ENCODE measurements around the gene LAMA3. TPM values are rescaled to one million over a fixed set of nuclear protein-coding genes. Genes with fewer than 3 reads are reported as not detected.

LAMA3 gene
- total and polyA plus RNA-seq, 2 donors (not counting 3 experiments of a cell fraction or from before 2014, with no cell fraction given), result 2.6 to 12.3 TPM

GRCh38 chr18:24003288-24003687, 314.0 kb downstream of the LAMA3 start:
- Histone ChIP-seq H3K4me1 (ENCODE audit: control insufficient read depth, extremely low read depth, insufficient read depth, low read length) (no peaks in the 10 kb centered on the region), H3K9ac (replicated peaks; ENCODE audit: extremely low read depth, insufficient read depth, low read length) (no peak overlapping the region), H4K20me1 (replicated peaks; ENCODE audit: control insufficient read depth, extremely low read depth, insufficient read depth, low read length) (no peaks in the 10 kb centered on the region), H3K27me3 (ENCODE audit: control insufficient read depth in 2 of 2, insufficient read depth in 2 of 2, low read length in 2 of 2) (peaks cover 10 to 15% of the 10 kb centered on the region in 2 experiments), H2AFZ (ENCODE audit: low read depth, low read length) (no peak overlapping the region), H3K4me3 (replicated peaks in 1 of 3; ENCODE audit: insufficient read depth in 1 of 3, low read depth in 1 of 3, low read length in 3 of 3) (no peak overlapping the region), H3K9me1 (replicated peaks; ENCODE audit: control insufficient read depth, extremely low read depth, insufficient read depth, low read length) (no peaks in the 10 kb centered on the region), H3K36me3 (ENCODE audit: control insufficient read depth in 2 of 2, extremely low read depth in 1 of 2, insufficient read depth in 2 of 2, low read length in 2 of 2) (no peaks in the 10 kb centered on the region), H3K27ac (ENCODE audit: insufficient read depth, low read depth, low read length) (no peak overlapping the region), H3K4me2 (ENCODE audit: insufficient read depth, low read length) (no peak overlapping the region), H3K79me2 (ENCODE audit: control insufficient read depth, insufficient read depth, low read length) (no peaks in the 10 kb centered on the region), H3K9me3 (replicated peaks; ENCODE audit: control insufficient read depth, insufficient read depth, low read length) (no peaks in the 10 kb centered on the region)
- dilution Hi-C loops (cut with MboI; ENCODE audit: extremely low pct_ligation_motif_present, low sequenced_read_pairs), result no loop called here
- BruUV-seq (replicated peaks), result no TSS peak
- FAIRE-seq (no peak), DNase-seq (ENCODE audit: low read depth, low spot score) (no peak)
- ChIA-PET CTCF (no interaction called here), POLR2A (no interaction called here)
- no peak for TF ChIP-seq POLR2A (IDR thresholded peaks at IDR 0.05; ENCODE audit: low read depth, low read length)
- TF ChIP-seq CTCF (IDR thresholded peaks at IDR 0.05; ENCODE audit: extremely low read depth in 1 of 2, insufficient read depth in 1 of 2, low read depth in 1 of 2, low read length in 2 of 2), result no peak
- no peak for TF ChIP-seq MYC (IDR thresholded peaks at IDR 0.05; ENCODE audit: low read depth, low read length)
- no peak for TF ChIP-seq GATA2 (IDR thresholded peaks at IDR 0.05; ENCODE audit: insufficient read depth, insufficient read length, low read depth, low read length)
- no peak for TF ChIP-seq POLR2AphosphoS5 (IDR thresholded peaks at IDR 0.05; ENCODE audit: insufficient read depth, low read depth, low read length)
- no peak for TF ChIP-seq EZH2 (IDR thresholded peaks at IDR 0.05; ENCODE audit: borderline replicate concordance, low read depth, low read length, severe bottlenecking)
- no peak for TF ChIP-seq MAX (IDR thresholded peaks at IDR 0.05; ENCODE audit: insufficient read depth, insufficient read length)
- no peak for TF ChIP-seq FOS (IDR thresholded peaks at IDR 0.05; ENCODE audit: borderline replicate concordance, insufficient read depth, low read length)
- no peak for TF ChIP-seq JUN (IDR thresholded peaks at IDR 0.05; ENCODE audit: borderline replicate concordance, insufficient read depth, insufficient read length, low read depth)
- intact Hi-C loops (cut with micrococcal nuclease), result no loop called here

Measured in endothelial cell of umbilical vein (primary cell).